GM21576 (cell line): ENCODE results near the gene SPATA9.

Experiments
- ATAC-seq: cut with Tn5 transposase; IDR thresholded peaks from one replicate; pipeline ENCODE4 v1.9.1; 2021; ENCODE audit warnings: mild to moderate bottlenecking, moderate library complexity; ENCODE audit not compliant: unreplicated experiment

The SPATA9 gene

GRCh38 chr5:95686651-95687050, 3.9 kb upstream of the SPATA9 start:
- no peak for ATAC-seq

GRCh38 chr5:95684361-95684760, 1.6 kb upstream of the SPATA9 start:
- ATAC-seq = no peak

GRCh38 chr5:95673081-95673480, 9.7 kb downstream of the SPATA9 start:
- no peak for ATAC-seq

GRCh38 chr5:95672641-95673040, 10.2 kb downstream of the SPATA9 start:
- ATAC-seq = no peak

DNA sequence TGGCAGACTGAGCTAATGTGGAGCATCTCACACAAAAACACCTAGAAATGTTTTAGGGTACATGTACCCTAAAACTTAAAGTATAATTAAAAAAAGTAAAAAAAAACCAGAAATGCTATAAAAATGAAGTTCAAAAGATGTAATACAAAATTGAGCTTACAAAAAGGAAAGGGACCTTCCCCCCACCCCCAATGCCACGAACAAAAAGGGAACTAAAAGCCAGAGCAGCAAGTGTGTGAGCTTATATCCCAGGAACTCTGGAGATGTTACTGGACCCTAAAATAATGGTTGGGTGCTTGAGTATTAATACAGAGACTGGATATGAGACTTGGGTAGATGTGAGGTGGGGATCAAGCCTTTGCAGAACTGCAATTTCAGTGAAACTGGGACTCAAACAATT, 11.0 kb downstream of the SPATA9 start:
- no peak for ATAC-seq

DNA sequence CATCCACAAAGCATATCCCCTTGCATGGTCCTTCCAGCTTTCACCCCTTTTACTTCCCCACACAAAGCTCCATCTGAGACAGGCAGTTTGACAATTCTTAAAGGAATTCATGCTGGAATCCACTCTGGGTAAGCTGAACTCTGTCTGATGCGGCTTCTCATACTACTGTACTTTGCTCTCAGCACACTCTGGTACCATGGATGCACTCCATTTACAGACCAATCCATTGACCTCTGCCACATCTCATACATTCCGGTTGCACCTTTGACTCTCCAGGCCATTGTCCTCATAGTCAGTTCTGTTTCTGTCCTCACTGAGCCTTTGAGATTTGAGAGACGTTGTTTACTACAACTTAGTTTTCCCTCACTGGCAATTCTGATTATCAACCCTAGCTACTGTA, 12.2 kb downstream of the SPATA9 start:
- ATAC-seq = no peak

DNA sequence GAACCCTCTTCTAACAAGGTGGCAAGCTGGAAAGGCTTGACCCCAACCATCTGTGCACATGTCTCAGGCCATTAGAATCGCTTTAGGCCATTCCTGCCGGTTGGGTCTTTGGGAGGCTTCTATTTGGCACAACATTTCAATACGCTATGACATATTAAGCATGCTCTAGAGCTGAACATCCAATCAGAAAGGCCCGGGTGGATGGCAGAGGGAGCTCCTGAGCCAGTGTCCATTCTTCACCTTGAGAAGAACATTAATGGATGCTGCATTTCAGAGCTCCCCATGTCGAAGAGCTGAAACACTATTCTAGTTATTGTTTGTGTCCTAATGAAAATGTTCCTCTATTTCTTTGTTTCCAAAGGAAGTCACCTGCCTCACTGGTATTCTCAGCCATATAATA, 12.8 kb downstream of the SPATA9 start:
- ATAC-seq = no peak

GRCh38 chr5:95669540-95669939, 13.3 kb downstream of the SPATA9 start:
- no peak for ATAC-seq

GRCh38 chr5:95668728-95669127, 14.1 kb downstream of the SPATA9 start:
- no peak for ATAC-seq

DNA sequence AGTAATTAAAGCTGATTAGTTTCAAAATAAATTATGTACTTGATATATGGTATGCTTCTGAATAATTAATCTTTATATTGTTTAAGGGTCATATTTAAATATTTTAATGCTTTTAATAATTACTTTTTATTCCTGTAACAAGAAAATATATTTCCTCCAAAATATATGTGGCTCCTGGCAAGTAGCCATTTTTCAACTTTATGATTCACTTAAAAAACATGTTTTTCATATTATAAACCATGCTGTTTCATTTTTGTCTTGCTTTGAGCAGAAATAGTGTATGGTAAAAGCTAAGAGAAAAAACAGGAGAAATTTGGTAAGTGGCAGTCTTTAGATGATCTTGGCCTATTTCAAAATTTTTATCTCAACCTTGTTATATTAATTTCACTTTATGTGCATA, 14.6 kb downstream of the SPATA9 start:
- ATAC-seq = no peak

DNA sequence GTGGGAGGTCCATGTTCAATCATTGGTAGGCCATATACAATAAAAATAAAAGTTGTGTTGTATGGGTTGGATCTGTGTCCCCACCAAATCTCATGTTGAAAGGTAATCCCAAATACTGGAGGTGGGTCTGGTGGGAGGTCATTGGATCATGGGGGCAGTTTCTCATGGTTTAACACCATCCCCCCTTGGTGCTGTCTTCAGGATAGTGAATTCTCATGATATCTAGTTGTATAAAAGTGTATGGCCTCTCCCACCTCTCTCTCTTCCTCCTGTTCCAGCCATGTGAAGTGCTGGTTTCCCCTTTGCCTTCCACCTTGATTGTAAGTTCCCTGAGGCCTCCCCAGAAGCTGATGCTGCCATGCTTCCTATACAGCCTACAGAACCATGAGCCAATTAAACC, 15.1 kb downstream of the SPATA9 start:
- no peak for ATAC-seq

DNA sequence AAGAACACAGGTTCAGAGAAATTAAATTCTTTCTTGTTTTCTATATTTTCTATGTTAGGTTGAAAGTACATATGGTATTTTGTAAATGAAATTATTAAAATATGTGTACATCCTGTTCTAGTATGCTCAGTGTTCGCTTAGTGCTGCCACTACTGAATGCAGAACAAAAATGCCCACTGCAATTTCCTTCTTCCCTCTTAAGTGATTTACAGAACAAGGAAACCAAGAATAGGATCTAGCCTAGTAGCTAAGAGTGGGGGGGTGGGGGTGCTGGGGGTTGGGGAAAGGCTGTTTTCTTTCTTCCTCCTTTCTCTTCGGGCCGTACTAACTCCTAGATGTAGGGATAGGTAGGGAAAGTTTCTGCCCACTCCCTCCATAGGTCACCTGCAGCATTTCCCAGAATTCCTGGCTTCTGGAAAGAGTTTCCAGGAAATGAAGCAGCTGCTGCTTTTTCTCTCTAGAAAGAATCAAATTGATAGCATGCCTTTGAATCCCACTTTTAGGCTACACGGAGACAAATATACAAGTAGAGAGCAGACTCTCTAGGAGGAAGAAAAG, 15.7 kb downstream of the SPATA9 start:
- no peak for ATAC-seq

DNA sequence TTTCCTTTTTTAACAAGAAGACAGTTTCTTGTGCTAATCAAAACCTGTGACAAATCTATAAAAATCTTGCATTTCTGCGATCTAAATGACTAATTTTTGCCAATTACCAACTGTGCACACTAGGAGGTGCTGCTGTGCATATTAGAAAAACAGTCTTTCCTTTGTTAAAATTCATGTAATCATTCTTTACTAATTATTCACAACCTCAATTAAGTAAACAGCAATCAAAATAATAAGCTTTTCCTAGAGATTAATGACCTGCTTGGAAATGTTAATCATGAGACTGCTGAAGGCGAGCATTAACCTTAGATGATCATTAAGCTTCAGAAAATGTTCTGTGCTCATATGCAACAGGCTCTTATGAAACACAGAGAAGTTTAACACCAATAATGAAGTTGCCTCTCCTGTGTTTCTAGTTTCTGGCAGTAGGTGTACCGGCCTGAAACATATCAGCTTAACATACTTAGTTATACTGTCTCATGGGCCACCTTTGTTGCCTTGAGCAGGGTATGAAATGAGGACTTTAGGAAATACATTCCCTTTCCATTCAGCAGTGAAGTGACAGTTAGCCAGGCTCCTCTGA, 18.5 kb downstream of the SPATA9 start:
- no peak for ATAC-seq

DNA sequence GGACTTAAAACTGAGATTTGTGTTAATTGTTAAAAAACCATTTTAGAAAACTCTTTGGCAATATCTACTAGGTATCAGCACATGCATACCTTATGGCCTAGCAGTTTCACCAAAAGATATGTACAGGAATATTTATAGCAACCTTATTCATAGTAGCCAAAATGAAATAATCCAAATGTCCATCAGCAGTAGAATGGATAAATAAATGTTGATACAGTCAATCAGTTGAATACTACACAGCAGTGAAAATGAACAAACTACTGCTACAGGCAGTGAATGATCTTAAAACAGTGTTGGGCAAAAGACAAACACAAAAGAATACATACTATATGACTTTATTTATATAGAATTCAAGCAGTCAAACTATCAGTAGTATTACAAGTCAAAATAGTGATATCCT, 19.8 kb downstream of the SPATA9 start:
- ATAC-seq = no peak

DNA sequence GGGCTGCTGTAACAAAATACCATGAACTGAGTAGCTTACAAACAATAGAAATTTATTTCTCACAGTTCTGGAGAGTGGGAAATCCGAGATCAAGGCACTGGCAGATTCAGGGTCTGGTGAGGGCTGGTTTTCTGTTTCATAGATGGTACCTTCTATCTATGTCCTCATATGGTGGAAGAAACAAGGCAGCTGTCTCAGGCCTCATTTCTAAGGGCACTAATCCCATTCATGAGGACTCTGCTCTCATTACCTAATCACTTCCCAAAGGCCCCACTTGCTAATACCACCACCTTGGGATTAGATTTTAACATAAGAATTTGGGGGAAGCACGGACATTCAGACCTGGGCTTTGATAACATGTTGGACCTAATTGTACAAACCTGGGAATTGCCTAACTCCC, 22.7 kb downstream of the SPATA9 start:
- no peak for ATAC-seq

- no peak for ATAC-seq
Observed at GRCh38 chr5:95655575-95655974, 27.2 kb downstream of the SPATA9 start.

- no peak for ATAC-seq
Observed at GRCh38 chr5:95654196-95654595, 28.6 kb downstream of the SPATA9 start.

DNA sequence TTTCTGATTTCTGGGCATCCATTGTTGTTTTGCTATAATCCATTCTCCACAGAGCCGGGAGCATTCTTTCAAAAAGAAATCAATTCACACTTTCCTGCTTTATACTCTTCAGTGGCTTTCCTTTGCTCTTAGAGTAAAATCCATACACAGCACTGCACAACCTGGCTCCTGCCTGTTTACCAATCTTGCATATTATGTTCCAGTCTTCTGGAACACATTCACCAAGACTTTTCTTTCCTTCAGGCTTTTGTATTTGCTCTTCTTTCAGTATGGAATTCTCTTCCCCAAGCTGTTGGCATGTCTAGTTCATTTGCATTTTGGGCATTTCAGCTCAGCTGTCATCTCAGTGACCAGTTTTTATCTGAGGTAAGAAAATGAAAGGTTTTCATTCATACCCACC, 29.9 kb downstream of the SPATA9 start:
- no peak for ATAC-seq

DNA sequence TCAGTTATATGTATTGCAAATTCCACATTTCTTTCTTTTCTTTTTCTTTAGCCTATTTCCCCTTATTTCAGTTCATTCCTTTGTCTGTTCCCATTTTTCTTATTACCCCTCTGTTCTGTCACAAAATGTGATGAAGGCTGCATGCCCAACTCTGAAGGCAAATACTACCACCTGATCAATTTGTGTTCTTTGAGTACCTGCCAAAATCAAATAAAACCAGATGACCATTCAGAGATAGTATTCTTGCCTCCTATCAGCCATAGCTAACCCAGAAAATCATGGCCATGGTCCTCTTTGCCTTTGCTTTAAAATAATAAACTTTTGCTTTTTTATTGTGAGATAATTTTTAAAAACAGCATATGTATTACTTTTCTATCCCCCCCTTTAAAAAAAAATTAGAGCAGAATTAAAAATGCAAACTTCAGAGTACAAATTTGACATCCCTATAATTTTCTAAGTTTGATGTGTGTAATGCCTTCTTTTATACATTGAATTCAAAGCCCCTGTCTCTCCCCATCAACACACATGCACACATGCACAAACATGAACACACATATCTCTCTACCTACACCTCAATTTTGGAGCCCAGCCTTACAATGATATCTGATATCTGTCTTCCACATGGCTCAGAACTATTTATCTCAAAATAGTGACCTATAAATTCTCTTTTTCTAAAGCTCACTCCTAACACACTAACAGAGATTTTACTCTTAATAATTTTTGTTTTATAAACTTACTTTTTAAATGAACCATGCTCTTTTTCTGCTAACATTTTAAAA, 32.8 kb downstream of the SPATA9 start:
- no peak for ATAC-seq

GRCh38 chr5:95649274-95649673, 33.5 kb downstream of the SPATA9 start:
- no peak for ATAC-seq

GRCh38 chr5:95647886-95648860, 34.6 kb downstream of the SPATA9 start:
- ATAC-seq = no peak
